ENCODE data around the gene B3GNT3. TPM values are rescaled to one million over a fixed set of nuclear protein-coding genes. Genes with fewer than 3 reads are reported as not detected.
A peak's percentile ranks its signal among the peaks of the same experiment; 100 is the strongest.

B3GNT3 gene
- total and polyA plus RNA-seq, 9 of the 15 experiments (the other 6 are each of a cell fraction or from before 2014, with no cell fraction given): 0.06 to 0.11 (median 0.07) TPM; not detected in 6

DNA sequence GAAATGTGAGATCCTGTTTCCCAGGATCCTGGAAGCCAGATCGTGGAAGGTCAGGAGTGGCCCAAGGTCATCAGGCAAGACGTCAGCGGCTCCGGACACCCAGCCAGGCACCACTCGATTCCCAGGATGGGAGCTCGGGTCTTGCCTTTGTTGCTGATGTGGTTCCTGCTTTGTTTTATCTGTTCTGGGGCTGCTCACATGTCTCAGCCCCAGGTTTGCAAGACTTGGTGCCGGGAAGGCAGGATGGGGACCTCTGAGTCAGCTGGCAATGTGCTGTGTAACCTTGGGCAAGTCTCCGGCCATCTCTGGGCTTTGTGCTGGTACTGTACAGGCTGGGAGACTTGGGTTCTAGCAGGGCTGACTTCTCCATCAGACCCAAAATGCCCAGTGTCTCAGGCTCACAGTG is 45.0 kb upstream of the B3GNT3 start (continued):
- TF ChIP-seq, protein P1, sequence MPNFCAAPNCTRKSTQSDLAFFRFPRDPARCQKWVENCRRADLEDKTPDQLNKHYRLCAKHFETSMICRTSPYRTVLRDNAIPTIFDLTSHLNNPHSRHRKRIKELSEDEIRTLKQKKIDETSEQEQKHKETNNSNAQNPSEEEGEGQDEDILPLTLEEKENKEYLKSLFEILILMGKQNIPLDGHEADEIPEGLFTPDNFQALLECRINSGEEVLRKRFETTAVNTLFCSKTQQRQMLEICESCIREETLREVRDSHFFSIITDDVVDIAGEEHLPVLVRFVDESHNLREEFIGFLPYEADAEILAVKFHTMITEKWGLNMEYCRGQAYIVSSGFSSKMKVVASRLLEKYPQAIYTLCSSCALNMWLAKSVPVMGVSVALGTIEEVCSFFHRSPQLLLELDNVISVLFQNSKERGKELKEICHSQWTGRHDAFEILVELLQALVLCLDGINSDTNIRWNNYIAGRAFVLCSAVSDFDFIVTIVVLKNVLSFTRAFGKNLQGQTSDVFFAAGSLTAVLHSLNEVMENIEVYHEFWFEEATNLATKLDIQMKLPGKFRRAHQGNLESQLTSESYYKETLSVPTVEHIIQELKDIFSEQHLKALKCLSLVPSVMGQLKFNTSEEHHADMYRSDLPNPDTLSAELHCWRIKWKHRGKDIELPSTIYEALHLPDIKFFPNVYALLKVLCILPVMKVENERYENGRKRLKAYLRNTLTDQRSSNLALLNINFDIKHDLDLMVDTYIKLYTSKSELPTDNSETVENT (CRISPR knock-in tag; IDR thresholded peaks at IDR 0.05): no peak
- TF ChIP-seq ESRRA (IDR thresholded peaks at IDR 0.05; ENCODE audit: borderline replicate concordance, low read depth) (peak; percentile 92), BCOR (IDR thresholded peaks at IDR 0.05) (peak; percentile 92), FOXK2 (conservative IDR thresholded peaks at IDR 0.05 in 1 of 2, IDR thresholded peaks at IDR 0.05 in 1 of 2; ENCODE audit: low read depth in 2 of 2) (no peak), JUND (IDR thresholded peaks at IDR 0.05; ENCODE audit: borderline replicate concordance, low read depth, low read length) (peak; percentile 15; the same call in 1 of the 2 replicates), JUND (tag; IDR thresholded peaks at IDR 0.05; ENCODE audit: borderline replicate concordance, low read depth, low read length) (no peak; the same call in 2 of the 3 replicates)
- TF ChIP-seq, protein P2, sequence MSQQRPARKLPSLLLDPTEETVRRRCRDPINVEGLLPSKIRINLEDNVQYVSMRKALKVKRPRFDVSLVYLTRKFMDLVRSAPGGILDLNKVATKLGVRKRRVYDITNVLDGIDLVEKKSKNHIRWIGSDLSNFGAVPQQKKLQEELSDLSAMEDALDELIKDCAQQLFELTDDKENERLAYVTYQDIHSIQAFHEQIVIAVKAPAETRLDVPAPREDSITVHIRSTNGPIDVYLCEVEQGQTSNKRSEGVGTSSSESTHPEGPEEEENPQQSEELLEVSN (IDR thresholded peaks at IDR 0.05; ENCODE audit: borderline replicate concordance in 1 of 2, extremely low read depth in 1 of 2, insufficient read depth in 1 of 2, insufficient read length in 1 of 2, low read depth in 1 of 2, low read length in 1 of 2, poor library complexity in 1 of 2, severe bottlenecking in 1 of 2): peak in 1 of 2 experiments; percentile 17
- TF ChIP-seq, protein P3, sequence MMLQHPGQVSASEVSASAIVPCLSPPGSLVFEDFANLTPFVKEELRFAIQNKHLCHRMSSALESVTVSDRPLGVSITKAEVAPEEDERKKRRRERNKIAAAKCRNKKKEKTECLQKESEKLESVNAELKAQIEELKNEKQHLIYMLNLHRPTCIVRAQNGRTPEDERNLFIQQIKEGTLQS (IDR thresholded peaks at IDR 0.05): peak; percentile 20; the same call in 1 of the 2 replicates
- TF ChIP-seq, protein P3 (CRISPR knock-in tag; conservative IDR thresholded peaks at IDR 0.05): no peak

Measured in K562 (cell line).